ENCODE results near the gene LIPJ.

- TF ChIP-seq BHLHE40 (IDR thresholded peaks at IDR 0.05; ENCODE audit: borderline replicate concordance) = no peak
- TF ChIP-seq NFRKB (IDR thresholded peaks at IDR 0.05) = no peak
Measured at GRCh38 chr10:88586462-88586861, at the start of gene LIPJ.
